Uterus (tissue), 2 donors: ENCODE measurements around the gene DDA1.

Experiments
- POLR2A ChIP-seq, 2 donors: fragments of 450-650 bp; IDR thresholded peaks; one replicate each; pipeline ENCODE4 v1.6.1; 2016; ENCODE audit warnings: antibody characterized with exemption in 2 of 2, mild to moderate bottlenecking in 1 of 2, moderate library complexity in 1 of 2
- TF ChIP-seq, protein P1 (sequence below), 4 experiments: fragments of 200-600 bp in 2 of 4; fragments of 450-650 bp in 2 of 4; sonication (generic) in 2 of 4; IDR thresholded peaks; one replicate each; pipeline ENCODE4 v1.5.1; 2016 to 2019; ENCODE audit warnings: antibody characterized with exemption in 4 of 4, mild to moderate bottlenecking in 2 of 4, moderate library complexity in 1 of 4

DNA sequence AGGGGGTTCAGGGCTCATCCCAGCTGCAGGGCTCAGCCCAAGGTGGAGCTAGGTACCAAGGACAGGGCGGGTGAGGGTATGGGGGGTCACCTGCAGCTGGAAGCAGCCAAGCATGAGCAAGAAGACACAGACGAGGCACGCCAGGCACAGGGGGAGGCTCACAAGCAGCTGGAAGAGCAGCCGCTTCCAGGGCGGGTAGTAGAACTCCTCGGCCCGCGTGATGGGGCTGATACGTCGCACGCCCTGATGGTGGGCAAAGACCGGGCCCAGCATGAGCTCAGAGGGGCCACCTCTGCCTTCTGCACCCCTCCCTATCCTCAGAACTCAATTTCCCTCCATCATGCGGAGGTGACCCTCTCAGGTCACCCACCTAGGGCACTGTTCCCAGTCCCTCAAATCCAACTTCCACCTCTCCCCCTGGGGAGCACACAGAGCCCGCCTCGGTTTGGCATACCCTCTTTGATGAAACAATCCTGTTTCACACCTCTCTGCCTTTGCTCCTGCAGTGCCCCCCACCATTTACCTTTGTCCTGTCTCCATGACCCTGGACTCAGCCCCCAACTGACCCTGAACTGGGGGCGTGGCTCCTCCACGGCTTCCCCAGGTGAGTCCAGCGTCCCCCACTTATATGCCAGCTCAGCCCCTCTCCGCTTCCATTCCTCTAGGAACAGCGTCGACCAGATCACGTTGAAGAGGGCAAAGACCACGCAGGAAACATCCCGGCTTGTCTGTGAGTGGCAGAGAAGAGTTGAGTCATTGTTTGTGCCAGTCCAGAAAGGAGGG, 21.1 kb downstream of the DDA1 start:
- no peak for TF ChIP-seq POLR2A (IDR thresholded peaks at IDR 0.05)
- TF ChIP-seq, protein P1, sequence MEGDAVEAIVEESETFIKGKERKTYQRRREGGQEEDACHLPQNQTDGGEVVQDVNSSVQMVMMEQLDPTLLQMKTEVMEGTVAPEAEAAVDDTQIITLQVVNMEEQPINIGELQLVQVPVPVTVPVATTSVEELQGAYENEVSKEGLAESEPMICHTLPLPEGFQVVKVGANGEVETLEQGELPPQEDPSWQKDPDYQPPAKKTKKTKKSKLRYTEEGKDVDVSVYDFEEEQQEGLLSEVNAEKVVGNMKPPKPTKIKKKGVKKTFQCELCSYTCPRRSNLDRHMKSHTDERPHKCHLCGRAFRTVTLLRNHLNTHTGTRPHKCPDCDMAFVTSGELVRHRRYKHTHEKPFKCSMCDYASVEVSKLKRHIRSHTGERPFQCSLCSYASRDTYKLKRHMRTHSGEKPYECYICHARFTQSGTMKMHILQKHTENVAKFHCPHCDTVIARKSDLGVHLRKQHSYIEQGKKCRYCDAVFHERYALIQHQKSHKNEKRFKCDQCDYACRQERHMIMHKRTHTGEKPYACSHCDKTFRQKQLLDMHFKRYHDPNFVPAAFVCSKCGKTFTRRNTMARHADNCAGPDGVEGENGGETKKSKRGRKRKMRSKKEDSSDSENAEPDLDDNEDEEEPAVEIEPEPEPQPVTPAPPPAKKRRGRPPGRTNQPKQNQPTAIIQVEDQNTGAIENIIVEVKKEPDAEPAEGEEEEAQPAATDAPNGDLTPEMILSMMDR (IDR thresholded peaks at IDR 0.05) = no peak
